ENCODE measurements around the gene ENTPD2. TPM values are rescaled to one million over a fixed set of nuclear protein-coding genes. Genes with fewer than 3 reads are reported as not detected.

The ENTPD2 gene
- polyA plus RNA-seq, 4 donors = 2.8 to 6.0 (median 5.1) TPM

GRCh38 chr9:137080260-137081122 lies 26.6 kb upstream of the ENTPD2 start:
- DNase-seq (ENCODE audit: low read depth in 4 of 4, low spot score in 2 of 4) = no peak

- no peak for DNase-seq (ENCODE audit: low read depth in 4 of 4, low spot score in 2 of 4)
These were observed 25.5 kb upstream of the ENTPD2 start for GRCh38 chr9:137079401-137079787.

- no peak for DNase-seq (ENCODE audit: low read depth in 4 of 4, low spot score in 2 of 4)
These were observed 25.0 kb upstream of the ENTPD2 start for GRCh38 chr9:137078701-137079400.

GRCh38 chr9:137077758-137078693 lies 24.2 kb upstream of the ENTPD2 start:
- no peak for DNase-seq (ENCODE audit: low read depth in 4 of 4, low spot score in 2 of 4)

GRCh38 chr9:137077010-137077747 lies 23.3 kb upstream of the ENTPD2 start, which contains the start of gene UAP1L1:
TSS of gene UAP1L1 (plus strand) at chr9:137077517. CDS start at chr9:137077533, 16 bp downstream.
- DNase-seq (ENCODE audit: low read depth in 4 of 4, low spot score in 2 of 4) = no peak

GRCh38 chr9:137076636-137077009 lies 22.8 kb upstream of the ENTPD2 start:
- DNase-seq (ENCODE audit: low read depth in 4 of 4, low spot score in 2 of 4) = no peak

GRCh38 chr9:137075275-137075775 lies 21.5 kb upstream of the ENTPD2 start:
- no peak for DNase-seq (ENCODE audit: low read depth in 4 of 4, low spot score in 2 of 4)

- DNase-seq (ENCODE audit: low read depth in 4 of 4, low spot score in 2 of 4) = no peak
These were observed 20.9 kb upstream of the ENTPD2 start for GRCh38 chr9:137074657-137075274.

GRCh38 chr9:137073992-137074399 lies 20.1 kb upstream of the ENTPD2 start:
- DNase-seq (ENCODE audit: low read depth in 4 of 4, low spot score in 2 of 4) = no peak

- no peak for DNase-seq (ENCODE audit: low read depth in 4 of 4, low spot score in 2 of 4)
These were observed 17.4 kb upstream of the ENTPD2 start for GRCh38 chr9:137071282-137071681.

- DNase-seq (ENCODE audit: low read depth in 4 of 4, low spot score in 2 of 4) = no peak
These were observed 17.0 kb upstream of the ENTPD2 start for GRCh38 chr9:137070906-137071275.

GRCh38 chr9:137070201-137070905 lies 16.5 kb upstream of the ENTPD2 start, which contains the start of gene SAPCD2:
TSS of gene SAPCD2 (minus strand) at chr9:137070557. CDS start at chr9:137070460, 97 bp downstream.
- DNase-seq (ENCODE audit: low read depth in 4 of 4, low spot score in 2 of 4) = peak in 2 of 4 donors; percentile 66 to 79

- no peak for DNase-seq (ENCODE audit: low read depth in 4 of 4, low spot score in 2 of 4)
These were observed 15.7 kb upstream of the ENTPD2 start for GRCh38 chr9:137069508-137070091.

- DNase-seq (ENCODE audit: low read depth in 4 of 4, low spot score in 2 of 4) = no peak
These were observed 15.0 kb upstream of the ENTPD2 start for GRCh38 chr9:137068539-137069507.

GRCh38 chr9:137067860-137068538 lies 14.1 kb upstream of the ENTPD2 start:
- no peak for DNase-seq (ENCODE audit: low read depth in 4 of 4, low spot score in 2 of 4)

- no peak for DNase-seq (ENCODE audit: low read depth in 4 of 4, low spot score in 2 of 4)
These were observed 12.4 kb upstream of the ENTPD2 start for GRCh38 chr9:137066096-137066861.

Measured in left renal cortex interstitium (tissue), 4 donors.